HFF-Myc (cell line): ENCODE measurements around the gene GPR132.

ENCODE experiments used
- DNase-seq: peaks from one replicate; pipeline ENCODE4 v3.0.0-alpha.2; 2011; ENCODE audit warnings: low read depth; ENCODE audit errors: extremely low read depth
- H3K4me3 ChIP-seq: replicated peaks from 2 replicates; pipeline ENCODE4 v1.5.1; 2011; ENCODE audit warnings: low read depth, mild to moderate bottlenecking, control low read depth, low read length
- CTCF ChIP-seq: IDR thresholded peaks from 2 replicates; pipeline ENCODE4 v1.5.1; 2012; ENCODE audit warnings: mild to moderate bottlenecking, low read depth, low read length, control low read depth; ENCODE audit errors: missing control alignments

Gene GPR132

GRCh38 chr14:105055334-105055733 is 9.9 kb downstream of the GPR132 start:
- no peak overlapping the region for H3K4me3 ChIP-seq
- no peak for TF ChIP-seq CTCF
- no peak for DNase-seq

- DNase-seq, result no peak
- TF ChIP-seq CTCF, result no peak
- no peak overlapping the region for H3K4me3 ChIP-seq
These were observed 11.2 kb downstream of the GPR132 start for GRCh38 chr14:105053996-105054395.

- no peak for DNase-seq
- TF ChIP-seq CTCF, result no peak
- H3K4me3 ChIP-seq, result no peak overlapping the region
These were observed 11.8 kb downstream of the GPR132 start for GRCh38 chr14:105053421-105053820.

DNA sequence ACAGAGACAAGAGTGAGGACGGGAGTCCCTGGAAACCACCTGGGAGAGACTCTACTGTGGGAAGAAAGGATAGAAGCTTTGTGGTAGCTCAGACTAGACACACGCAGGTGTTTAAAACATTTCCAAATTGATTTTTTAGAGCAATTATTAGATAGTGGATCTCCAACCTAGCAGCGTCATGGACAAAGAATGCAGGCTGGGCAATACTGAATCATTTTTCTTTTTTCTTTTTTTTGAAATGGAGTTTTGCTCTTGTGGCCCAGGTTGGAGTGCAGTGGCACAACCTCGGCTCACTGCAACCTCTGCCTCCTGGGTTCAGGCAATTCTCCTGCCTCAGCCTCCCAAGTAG is 13.1 kb downstream of the GPR132 start:
- no peak for TF ChIP-seq CTCF
- DNase-seq, result no peak
- no peak overlapping the region for H3K4me3 ChIP-seq

GRCh38 chr14:105051182-105052109 is 13.8 kb downstream of the GPR132 start:
- H3K4me3 ChIP-seq, result no peak overlapping the region
- DNase-seq, result no peak
- TF ChIP-seq CTCF, result no peak

- DNase-seq, result no peak
- no peak overlapping the region for H3K4me3 ChIP-seq
- no peak for TF ChIP-seq CTCF
These were observed 14.7 kb downstream of the GPR132 start for GRCh38 chr14:105050551-105050897.
